Stimulated activated CD4-positive, alpha-beta T cell treated with anti-CD3 and anti-CD28 coated beads, Interleukin-4, amount 100 ng/mL, for 4 hours (primary cell): ENCODE results near the gene GOLGA8N.

Experiments used
- DNase-seq, 2 experiments: peaks; one replicate each; pipeline ENCODE4 v3.0.0-alpha.2; 2020

GOLGA8N gene

GRCh38 chr15:32652178-32652577, 58.9 kb downstream of the GOLGA8N start:
- no peak for DNase-seq

- no peak for DNase-seq
Measured at GRCh38 chr15:32656091-32656490, 62.8 kb downstream of the GOLGA8N start.

- DNase-seq: no peak
Measured at GRCh38 chr15:32656496-32656895, 63.2 kb downstream of the GOLGA8N start.
